Transverse colon (tissue), 4 donors: Measurements from ENCODE around the gene GHRHR.

Experiments used
- CTCF ChIP-seq, 5 experiments: fragments of 200-600 bp in 3 of 5; fragments of 450-650 bp in 2 of 5; sonication (generic) in 3 of 5; IDR thresholded peaks; 1 replicate in 2 of 5; 2 replicates in 3 of 5; pipeline ENCODE4 v1.5.1; 2016 to 2017; ENCODE audit warnings: antibody characterized with exemption in 5 of 5, inconsistent platforms in 3 of 5, mild to moderate bottlenecking in 2 of 5, moderate library complexity in 1 of 5
- EP300 ChIP-seq: sonication (generic); formaldehyde crosslinking; IDR thresholded peaks from one replicate; pipeline ENCODE4 v1.6.1; 2017; ENCODE audit warnings: antibody characterized with exemption, low read depth
- POLR2A ChIP-seq: fragments of 450-650 bp; IDR thresholded peaks from one replicate; pipeline ENCODE4 v1.6.1; 2016; ENCODE audit warnings: antibody characterized with exemption, mild to moderate bottlenecking, moderate library complexity
- POLR2AphosphoS5 ChIP-seq, 3 donors: sonication (generic); formaldehyde crosslinking; IDR thresholded peaks; one replicate each; pipeline ENCODE4 v1.6.1; 2016; ENCODE audit warnings: antibody characterized with exemption in 3 of 3

- peak in 1 of 5 experiments; percentile 6 for TF ChIP-seq CTCF (IDR thresholded peaks at IDR 0.05)
- TF ChIP-seq POLR2A: no peak
- TF ChIP-seq POLR2AphosphoS5 (IDR thresholded peaks at IDR 0.05): no peak
- no peak for TF ChIP-seq EP300
Observed at GRCh38 chr7:30983914-30984247, 20.1 kb downstream of the GHRHR start.
